ENCODE results near the gene DOK5.
"Not testable (repeated sequence)": the region's sequence is repeated elsewhere in the genome, so short reads cannot be mapped to it uniquely, and the experiment has no call there.

DOK5 gene

GRCh38 chr20:54470697-54471096 is 4.7 kb upstream of the DOK5 start:
- no peak overlapping the region for H3K9ac ChIP-seq (ENCODE audit: low read length)
- H3K9me3 ChIP-seq (ENCODE audit: control insufficient read depth, low read length), result no peaks in the 10 kb centered on the region
- H3K27me3 ChIP-seq (replicated peaks; ENCODE audit: control insufficient read depth, insufficient read depth, low read length), result no peaks in the 10 kb centered on the region
- no peaks in the 10 kb centered on the region for H3K4me1 ChIP-seq (ENCODE audit: control insufficient read depth, insufficient read depth, low read length)
- no peak overlapping the region for H3K4me3 ChIP-seq (ENCODE audit: low read length)
- DNase-seq (ENCODE audit: low read depth), result no peak
- H3K36me3 ChIP-seq (ENCODE audit: control insufficient read depth, insufficient read depth, low read length, severe bottlenecking), result no peaks in the 10 kb centered on the region

GRCh38 chr20:54472607-54473006 is 2.8 kb upstream of the DOK5 start:
- DNase-seq (ENCODE audit: low read depth), result no peak
- Histone ChIP-seq H3K27me3 (replicated peaks; ENCODE audit: control insufficient read depth, insufficient read depth, low read length) (no peaks in the 10 kb centered on the region), H3K4me1 (ENCODE audit: control insufficient read depth, insufficient read depth, low read length) (peaks cover 12% of the 10 kb centered on the region), H3K9me3 (ENCODE audit: control insufficient read depth, low read length) (no peaks in the 10 kb centered on the region), H3K4me3 (ENCODE audit: low read length) (no peak overlapping the region), H3K9ac (ENCODE audit: low read length) (no peak overlapping the region), H3K36me3 (ENCODE audit: control insufficient read depth, insufficient read depth, low read length, severe bottlenecking) (no peaks in the 10 kb centered on the region)

- Histone ChIP-seq H3K4me3 (ENCODE audit: low read length) (no peak overlapping the region), H3K27me3 (replicated peaks; ENCODE audit: control insufficient read depth, insufficient read depth, low read length) (no peaks in the 10 kb centered on the region), H3K4me1 (ENCODE audit: control insufficient read depth, insufficient read depth, low read length) (peaks cover 19% of the 10 kb centered on the region), H3K9me3 (ENCODE audit: control insufficient read depth, low read length) (no peaks in the 10 kb centered on the region), H3K9ac (ENCODE audit: low read length) (no peak overlapping the region), H3K36me3 (ENCODE audit: control insufficient read depth, insufficient read depth, low read length, severe bottlenecking) (no peaks in the 10 kb centered on the region)
- DNase-seq (ENCODE audit: low read depth), result no peak
Measured at GRCh38 chr20:54473340-54473739, 2.1 kb upstream of the DOK5 start.

- no peaks in the 10 kb centered on the region for H3K9me3 ChIP-seq (ENCODE audit: control insufficient read depth, low read length)
- H3K9ac ChIP-seq (ENCODE audit: low read length), result no peak overlapping the region
- no peak for DNase-seq (ENCODE audit: low read depth)
- no peaks in the 10 kb centered on the region for H3K27me3 ChIP-seq (replicated peaks; ENCODE audit: control insufficient read depth, insufficient read depth, low read length)
- no peaks in the 10 kb centered on the region for H3K36me3 ChIP-seq (ENCODE audit: control insufficient read depth, insufficient read depth, low read length, severe bottlenecking)
- peaks cover 19% of the 10 kb centered on the region for H3K4me1 ChIP-seq (ENCODE audit: control insufficient read depth, insufficient read depth, low read length)
- H3K4me3 ChIP-seq (ENCODE audit: low read length), result no peak overlapping the region
Measured at GRCh38 chr20:54474046-54474445, 1.3 kb upstream of the DOK5 start.

- Histone ChIP-seq H3K4me1 (ENCODE audit: control insufficient read depth, insufficient read depth, low read length) (peaks cover 19% of the 10 kb centered on the region), H3K4me3 (ENCODE audit: low read length) (peak overlapping the region; percentile 95), H3K27me3 (replicated peaks; ENCODE audit: control insufficient read depth, insufficient read depth, low read length) (no peaks in the 10 kb centered on the region), H3K9ac (ENCODE audit: low read length) (no peak overlapping the region), H3K9me3 (ENCODE audit: control insufficient read depth, low read length) (no peaks in the 10 kb centered on the region), H3K36me3 (ENCODE audit: control insufficient read depth, insufficient read depth, low read length, severe bottlenecking) (no peaks in the 10 kb centered on the region)
- peak; percentile 15 for DNase-seq (ENCODE audit: low read depth)
Measured at GRCh38 chr20:54474866-54475265, 527 bp upstream of the DOK5 start.

- peak overlapping the region; percentile 84 for H3K9ac ChIP-seq (ENCODE audit: low read length)
- peak overlapping the region; percentile 95 for H3K4me3 ChIP-seq (ENCODE audit: low read length)
- no peaks in the 10 kb centered on the region for H3K9me3 ChIP-seq (ENCODE audit: control insufficient read depth, low read length)
- DNase-seq (ENCODE audit: low read depth), result peak; percentile 44
- H3K36me3 ChIP-seq (ENCODE audit: control insufficient read depth, insufficient read depth, low read length, severe bottlenecking), result no peaks in the 10 kb centered on the region
- no peaks in the 10 kb centered on the region for H3K27me3 ChIP-seq (replicated peaks; ENCODE audit: control insufficient read depth, insufficient read depth, low read length)
- H3K4me1 ChIP-seq (ENCODE audit: control insufficient read depth, insufficient read depth, low read length), result peaks cover 19% of the 10 kb centered on the region
Measured at GRCh38 chr20:54476169-54477009, 996 bp downstream of the DOK5 start.

- Histone ChIP-seq H3K9me3 (ENCODE audit: control insufficient read depth, low read length) (no peaks in the 10 kb centered on the region), H3K27me3 (replicated peaks; ENCODE audit: control insufficient read depth, insufficient read depth, low read length) (no peaks in the 10 kb centered on the region), H3K4me1 (ENCODE audit: control insufficient read depth, insufficient read depth, low read length) (peaks cover 19% of the 10 kb centered on the region), H3K4me3 (ENCODE audit: low read length) (peak overlapping the region; percentile 95), H3K36me3 (ENCODE audit: control insufficient read depth, insufficient read depth, low read length, severe bottlenecking) (no peaks in the 10 kb centered on the region), H3K9ac (ENCODE audit: low read length) (peak overlapping the region; percentile 84)
- peak; percentile 48 for DNase-seq (ENCODE audit: low read depth)
Measured at GRCh38 chr20:54477191-54477955, 2.0 kb downstream of the DOK5 start.

GRCh38 chr20:54479138-54479906 is 3.9 kb downstream of the DOK5 start:
- DNase-seq (ENCODE audit: low read depth), result peak; percentile 19
- no peaks in the 10 kb centered on the region for H3K27me3 ChIP-seq (replicated peaks; ENCODE audit: control insufficient read depth, insufficient read depth, low read length)
- no peaks in the 10 kb centered on the region for H3K36me3 ChIP-seq (ENCODE audit: control insufficient read depth, insufficient read depth, low read length, severe bottlenecking)
- H3K4me1 ChIP-seq (ENCODE audit: control insufficient read depth, insufficient read depth, low read length), result peaks cover 19% of the 10 kb centered on the region
- no peak overlapping the region for H3K9ac ChIP-seq (ENCODE audit: low read length)
- H3K4me3 ChIP-seq (ENCODE audit: low read length), result no peak overlapping the region
- H3K9me3 ChIP-seq (ENCODE audit: control insufficient read depth, low read length), result no peaks in the 10 kb centered on the region

- H3K36me3 ChIP-seq (ENCODE audit: control insufficient read depth, insufficient read depth, low read length, severe bottlenecking); H3K9ac ChIP-seq (ENCODE audit: low read length); H3K27me3 ChIP-seq (replicated peaks; ENCODE audit: control insufficient read depth, insufficient read depth, low read length); DNase-seq (ENCODE audit: low read depth); H3K4me3 ChIP-seq (ENCODE audit: low read length); H3K9me3 ChIP-seq (ENCODE audit: control insufficient read depth, low read length): not testable (repeated sequence)
- H3K4me1 ChIP-seq (ENCODE audit: control insufficient read depth, insufficient read depth, low read length), result peaks cover 19% of the 10 kb centered on the region
Measured at GRCh38 chr20:54479937-54480336, 4.5 kb downstream of the DOK5 start.

- peaks cover 17% of the 10 kb centered on the region for H3K4me1 ChIP-seq (ENCODE audit: control insufficient read depth, insufficient read depth, low read length)
- H3K27me3 ChIP-seq (replicated peaks; ENCODE audit: control insufficient read depth, insufficient read depth, low read length), result no peaks in the 10 kb centered on the region
- no peaks in the 10 kb centered on the region for H3K9me3 ChIP-seq (ENCODE audit: control insufficient read depth, low read length)
- H3K36me3 ChIP-seq (ENCODE audit: control insufficient read depth, insufficient read depth, low read length, severe bottlenecking), result no peaks in the 10 kb centered on the region
- no peak overlapping the region for H3K4me3 ChIP-seq (ENCODE audit: low read length)
- DNase-seq (ENCODE audit: low read depth), result no peak
- no peak overlapping the region for H3K9ac ChIP-seq (ENCODE audit: low read length)
Measured at GRCh38 chr20:54481442-54481841, 6.0 kb downstream of the DOK5 start.

GRCh38 chr20:54485631-54486030 is 10.2 kb downstream of the DOK5 start:
- Histone ChIP-seq H3K9ac (ENCODE audit: low read length) (no peak overlapping the region), H3K4me3 (ENCODE audit: low read length) (no peak overlapping the region), H3K9me3 (ENCODE audit: control insufficient read depth, low read length) (no peaks in the 10 kb centered on the region), H3K36me3 (ENCODE audit: control insufficient read depth, insufficient read depth, low read length, severe bottlenecking) (no peaks in the 10 kb centered on the region), H3K27me3 (replicated peaks; ENCODE audit: control insufficient read depth, insufficient read depth, low read length) (no peaks in the 10 kb centered on the region), H3K4me1 (ENCODE audit: control insufficient read depth, insufficient read depth, low read length) (no peaks in the 10 kb centered on the region)
- DNase-seq (ENCODE audit: low read depth), result no peak
